Measurements from ENCODE around the gene XRN2.

The XRN2 gene

DNA sequence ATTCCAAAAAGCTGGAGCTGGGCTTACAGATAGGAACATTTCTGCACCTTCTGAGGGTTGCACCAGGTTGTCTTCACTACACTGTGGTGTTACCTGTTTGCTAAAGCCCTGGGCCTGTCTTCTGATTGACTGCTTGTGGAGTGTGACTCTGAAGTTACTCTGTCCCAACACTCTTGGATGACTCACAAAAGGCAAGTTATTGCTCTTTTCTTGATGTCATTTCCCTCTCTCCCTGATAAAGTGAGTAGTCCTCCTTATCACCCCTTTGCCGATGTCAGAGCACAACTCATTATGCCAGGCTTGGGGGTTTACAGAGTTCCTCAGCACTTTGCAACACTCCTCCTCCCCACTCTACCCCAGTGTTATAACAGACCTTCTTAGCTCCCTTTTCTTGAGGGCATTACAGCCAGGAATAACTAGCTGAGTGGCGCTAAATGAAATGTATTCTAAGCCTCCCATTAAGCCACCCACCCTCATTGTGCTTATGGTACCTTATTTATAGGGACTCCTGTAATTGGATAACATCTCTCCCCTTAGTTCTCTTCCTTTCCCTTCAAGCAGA lies 130.3 kb downstream of the XRN2 start:
- DNase-seq: no peak

DNA sequence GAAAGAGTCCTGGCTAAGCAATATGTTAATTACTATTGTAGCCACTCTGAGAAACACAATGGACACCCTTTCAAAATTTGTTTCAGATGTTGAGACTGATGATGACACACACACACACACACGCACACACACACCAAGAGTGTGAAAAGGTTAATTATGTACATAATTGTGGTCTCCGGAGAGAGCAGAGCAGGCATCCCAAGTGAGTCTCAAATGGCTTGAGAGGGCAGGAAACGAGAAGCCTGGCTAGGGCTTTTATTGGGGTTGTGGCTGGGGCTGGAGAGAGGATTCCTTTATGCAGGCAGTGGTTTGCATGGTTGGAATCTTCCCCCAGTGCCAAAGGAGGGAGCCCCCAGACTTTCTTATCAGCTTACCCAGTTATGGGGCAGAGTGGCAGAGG lies 132.4 kb downstream of the XRN2 start:
- DNase-seq: no peak

DNA sequence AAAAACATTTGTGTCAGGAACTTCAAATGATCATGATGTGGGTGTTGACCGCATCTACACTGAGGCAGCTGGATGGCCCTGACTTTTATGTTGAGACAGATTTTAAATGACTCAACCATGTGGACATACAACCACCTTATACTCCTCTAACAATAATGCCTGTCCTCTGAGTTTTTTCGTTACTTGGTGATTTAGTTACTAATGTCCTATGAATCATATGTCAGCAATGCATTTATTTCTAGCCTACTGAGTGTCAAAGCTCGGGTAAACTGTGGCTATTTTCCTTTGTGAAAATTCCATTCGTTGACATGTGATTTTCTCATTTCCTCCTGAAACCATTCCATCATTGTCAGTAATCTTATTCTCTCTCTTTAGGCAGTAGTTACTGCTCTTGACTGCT lies 133.1 kb downstream of the XRN2 start:
- DNase-seq: no peak

DNA sequence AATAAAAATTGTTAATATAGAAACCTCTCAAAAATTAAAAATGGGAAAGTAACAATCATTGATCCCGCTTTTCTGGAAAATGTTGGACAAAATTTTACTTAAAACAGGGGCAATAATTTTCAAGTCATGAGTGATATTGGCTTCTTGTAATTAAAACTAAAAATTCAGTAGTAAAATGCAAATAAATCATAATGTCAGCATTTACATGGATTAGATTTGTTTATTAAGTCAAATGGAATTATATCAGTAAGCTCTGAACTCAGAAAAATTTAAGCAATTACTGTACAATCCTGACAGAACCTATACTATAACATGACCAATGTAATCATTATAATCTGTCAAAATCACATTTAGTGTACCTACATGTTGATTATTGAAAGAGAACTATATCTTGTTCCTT lies 134.1 kb downstream of the XRN2 start:
- DNase-seq: no peak

DNA sequence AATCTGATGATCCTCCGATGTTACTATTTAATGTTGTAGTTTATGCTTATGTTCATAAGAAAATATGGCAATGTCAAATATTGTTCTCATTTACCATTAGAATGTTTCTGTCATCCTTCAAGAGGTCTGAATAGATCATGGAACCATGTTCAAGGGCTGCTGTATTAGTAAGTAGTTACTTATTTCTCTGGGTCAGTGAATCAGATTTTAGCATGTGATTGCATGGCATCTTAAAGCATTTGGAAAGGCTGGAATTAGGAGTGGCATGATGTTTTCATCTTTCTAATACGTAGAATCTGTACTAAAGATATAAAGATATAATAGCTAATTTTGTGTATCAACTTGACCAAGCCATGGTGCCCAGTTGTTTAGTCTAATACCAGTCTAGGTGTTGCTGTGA lies 134.7 kb downstream of the XRN2 start:
- DNase-seq: no peak

Measured in NCI-H1436 treated with DMSO at 0.1 percent for 48 hours (cell line).